ENCODE measurements around the gene CCDC12. TPM values are rescaled to one million over a fixed set of nuclear protein-coding genes. Genes with fewer than 3 reads are reported as not detected.

CCDC12 gene
- total and polyA plus RNA-seq, 9 of the 15 experiments (the other 6 are each of a cell fraction or from before 2014, with no cell fraction given) = 8.9 to 201 (median 86.9) TPM

DNA sequence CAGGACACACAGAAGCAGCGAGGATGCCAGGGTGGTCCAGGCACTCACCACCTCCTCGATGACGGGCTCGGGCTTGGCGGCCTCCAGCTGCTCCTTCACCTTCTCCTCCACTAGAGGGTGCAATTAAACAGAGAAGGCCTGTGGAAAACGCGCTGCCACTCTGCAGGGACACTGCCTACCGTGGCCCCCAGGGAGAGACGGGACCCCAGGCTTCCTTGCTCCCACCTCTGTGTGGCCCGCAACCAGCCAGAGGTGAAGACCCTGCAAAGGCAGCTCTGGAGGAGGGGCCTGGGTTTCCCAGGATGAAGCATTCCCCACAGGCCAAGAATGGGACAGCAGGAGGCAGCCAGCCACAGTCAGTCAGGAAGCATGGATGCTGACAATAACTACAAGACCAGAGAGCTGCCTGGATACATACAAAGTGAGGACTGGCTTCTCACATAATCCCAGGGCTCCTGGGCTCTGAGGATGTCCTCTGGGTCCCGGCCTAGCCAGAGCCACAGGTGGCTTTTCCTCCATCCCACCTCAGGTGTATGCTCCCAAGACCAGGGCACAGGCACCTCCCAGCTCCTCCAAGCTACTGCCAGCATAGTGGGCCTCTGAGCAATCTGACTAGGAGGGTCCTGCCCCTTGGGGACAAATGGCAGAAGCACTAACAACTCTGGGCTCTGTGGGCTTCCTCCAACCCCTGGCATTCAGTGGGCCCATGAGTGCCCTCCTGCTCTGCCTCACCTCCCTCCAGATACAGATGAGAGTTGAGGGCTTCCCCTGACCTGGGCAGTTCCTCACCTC, 52.8 kb downstream of the CCDC12 start (continued):
- no peak for TF ChIP-seq YY1 (IDR thresholded peaks at IDR 0.05; ENCODE audit: borderline replicate concordance in 1 of 3, control insufficient read depth in 1 of 3, extremely low read depth in 1 of 3, insufficient read depth in 3 of 3, insufficient read length in 1 of 3, insufficient replicate concordance in 2 of 3, low read depth in 1 of 3, low read length in 2 of 3)
- TF ChIP-seq, protein P1, sequence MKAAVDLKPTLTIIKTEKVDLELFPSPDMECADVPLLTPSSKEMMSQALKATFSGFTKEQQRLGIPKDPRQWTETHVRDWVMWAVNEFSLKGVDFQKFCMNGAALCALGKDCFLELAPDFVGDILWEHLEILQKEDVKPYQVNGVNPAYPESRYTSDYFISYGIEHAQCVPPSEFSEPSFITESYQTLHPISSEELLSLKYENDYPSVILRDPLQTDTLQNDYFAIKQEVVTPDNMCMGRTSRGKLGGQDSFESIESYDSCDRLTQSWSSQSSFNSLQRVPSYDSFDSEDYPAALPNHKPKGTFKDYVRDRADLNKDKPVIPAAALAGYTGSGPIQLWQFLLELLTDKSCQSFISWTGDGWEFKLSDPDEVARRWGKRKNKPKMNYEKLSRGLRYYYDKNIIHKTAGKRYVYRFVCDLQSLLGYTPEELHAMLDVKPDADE (conservative IDR thresholded peaks at IDR 0.05; ENCODE audit: control insufficient read depth, low read depth, low read length) = no peak
- peak; percentile 74 for TF ChIP-seq SMC3 (conservative IDR thresholded peaks at IDR 0.05; ENCODE audit: insufficient read depth, low read depth, low read length)
- TF ChIP-seq ESRRA (IDR thresholded peaks at IDR 0.05; ENCODE audit: borderline replicate concordance, low read depth) = no peak
- no peak for TF ChIP-seq MAFG (tag; conservative IDR thresholded peaks at IDR 0.05)
- TF ChIP-seq, protein P2, sequence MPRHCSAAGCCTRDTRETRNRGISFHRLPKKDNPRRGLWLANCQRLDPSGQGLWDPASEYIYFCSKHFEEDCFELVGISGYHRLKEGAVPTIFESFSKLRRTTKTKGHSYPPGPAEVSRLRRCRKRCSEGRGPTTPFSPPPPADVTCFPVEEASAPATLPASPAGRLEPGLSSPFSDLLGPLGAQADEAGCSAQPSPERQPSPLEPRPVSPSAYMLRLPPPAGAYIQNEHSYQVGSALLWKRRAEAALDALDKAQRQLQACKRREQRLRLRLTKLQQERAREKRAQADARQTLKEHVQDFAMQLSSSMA (CRISPR knock-in tag; IDR thresholded peaks at IDR 0.05) = no peak
- TF ChIP-seq, protein P3, sequence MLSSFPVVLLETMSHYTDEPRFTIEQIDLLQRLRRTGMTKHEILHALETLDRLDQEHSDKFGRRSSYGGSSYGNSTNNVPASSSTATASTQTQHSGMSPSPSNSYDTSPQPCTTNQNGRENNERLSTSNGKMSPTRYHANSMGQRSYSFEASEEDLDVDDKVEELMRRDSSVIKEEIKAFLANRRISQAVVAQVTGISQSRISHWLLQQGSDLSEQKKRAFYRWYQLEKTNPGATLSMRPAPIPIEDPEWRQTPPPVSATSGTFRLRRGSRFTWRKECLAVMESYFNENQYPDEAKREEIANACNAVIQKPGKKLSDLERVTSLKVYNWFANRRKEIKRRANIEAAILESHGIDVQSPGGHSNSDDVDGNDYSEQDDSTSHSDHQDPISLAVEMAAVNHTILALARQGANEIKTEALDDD (IDR thresholded peaks at IDR 0.05) = no peak
- TF ChIP-seq PHTF2 (CRISPR knock-in tag; IDR thresholded peaks at IDR 0.05) = no peak
- TF ChIP-seq SRSF9 (IDR thresholded peaks at IDR 0.05; ENCODE audit: borderline replicate concordance, low read depth, low read length) = no peak
- TF ChIP-seq U2AF2 (optimal IDR thresholded peaks at IDR 0.05; ENCODE audit: low read depth, low read length) = no peak
- TF ChIP-seq ZNF41 (CRISPR knock-in tag; conservative IDR thresholded peaks at IDR 0.05) = no peak
- TF ChIP-seq, protein P4, sequence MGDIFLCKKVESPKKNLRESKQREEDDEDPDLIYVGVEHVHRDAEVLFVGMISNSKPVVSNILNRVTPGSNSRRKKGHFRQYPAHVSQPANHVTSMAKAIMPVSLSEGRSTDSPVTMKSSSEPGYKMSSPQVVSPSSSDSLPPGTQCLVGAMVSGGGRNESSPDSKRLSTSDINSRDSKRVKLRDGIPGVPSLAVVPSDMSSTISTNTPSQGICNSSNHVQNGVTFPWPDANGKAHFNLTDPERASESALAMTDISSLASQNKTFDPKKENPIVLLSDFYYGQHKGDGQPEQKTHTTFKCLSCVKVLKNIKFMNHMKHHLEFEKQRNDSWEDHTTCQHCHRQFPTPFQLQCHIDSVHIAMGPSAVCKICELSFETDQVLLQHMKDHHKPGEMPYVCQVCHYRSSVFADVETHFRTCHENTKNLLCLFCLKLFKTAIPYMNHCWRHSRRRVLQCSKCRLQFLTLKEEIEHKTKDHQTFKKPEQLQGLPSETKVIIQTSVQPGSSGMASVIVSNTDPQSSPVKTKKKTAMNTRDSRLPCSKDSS (IDR thresholded peaks at IDR 0.05; ENCODE audit: low read depth, partially characterized antibody) = no peak
- TF ChIP-seq SMARCA5 (IDR thresholded peaks at IDR 0.05) = no peak
- no peak for TF ChIP-seq TARDBP (IDR thresholded peaks at IDR 0.05)
- TF ChIP-seq GABPB1 (CRISPR knock-in tag; IDR thresholded peaks at IDR 0.05) = no peak
- TF ChIP-seq E2F3 (CRISPR knock-in tag; IDR thresholded peaks at IDR 0.05) = no peak
- TF ChIP-seq NCOR1 (IDR thresholded peaks at IDR 0.05) = no peak
- TF ChIP-seq TCF3 (CRISPR knock-in tag; IDR thresholded peaks at IDR 0.05) = no peak
- no peak for TF ChIP-seq CBX1 (IDR thresholded peaks at IDR 0.05; ENCODE audit: low read depth)
- no peak for TF ChIP-seq ZNF239 (CRISPR knock-in tag; IDR thresholded peaks at IDR 0.05)
- TF ChIP-seq MYBL2 (IDR thresholded peaks at IDR 0.05; ENCODE audit: low read depth) = no peak
- TF ChIP-seq MYBL2 (CRISPR knock-in tag; IDR thresholded peaks at IDR 0.05; ENCODE audit: borderline replicate concordance) = no peak
- no peak for TF ChIP-seq ZNF140 (CRISPR knock-in tag; IDR thresholded peaks at IDR 0.05)
- no peak for TF ChIP-seq LARP7 (IDR thresholded peaks at IDR 0.05)
- no peak for TF ChIP-seq ERF (CRISPR knock-in tag; IDR thresholded peaks at IDR 0.05)
